Right renal cortex interstitium (tissue), 3 donors: ENCODE data around the gene MSGN1. TPM values are rescaled to one million over a fixed set of nuclear protein-coding genes. Genes with fewer than 3 reads are reported as not detected.

Source experiments
- DNase-seq, 3 donors: peaks; one replicate each; pipeline ENCODE4 v3.0.0-alpha.2; 2013; ENCODE audit warnings: low read depth in 3 of 3, low spot score in 2 of 3
- polyA plus RNA-seq, 3 donors: library from polyadenylated mRNA; unstranded; fragments of 120-200 nt; gene quantifications; one replicate each; pipeline ENCODE4 v1.2.1, GENCODE V29; 2013; ENCODE audit not compliant: insufficient read length in 3 of 3

The MSGN1 gene
- not detected for polyA plus RNA-seq

- DNase-seq = no peak
Measured at GRCh38 chr2:17816396-17817245, at the start of gene MSGN1. Gene MSGN1 (plus strand): TSS chr2:17816460. CDS start chr2:17816519, 59 bp downstream.

GRCh38 chr2:17768894-17769293, 47.4 kb upstream of the MSGN1 start:
- DNase-seq = no peak

- no peak for DNase-seq
Measured at GRCh38 chr2:17771956-17772355, 44.3 kb upstream of the MSGN1 start.

GRCh38 chr2:17772532-17772931, 43.7 kb upstream of the MSGN1 start:
- DNase-seq = no peak

GRCh38 chr2:17780546-17780945, 35.7 kb upstream of the MSGN1 start:
- DNase-seq = no peak

GRCh38 chr2:17781482-17781881, 34.8 kb upstream of the MSGN1 start:
- no peak for DNase-seq

GRCh38 chr2:17786727-17787126, 29.5 kb upstream of the MSGN1 start:
- DNase-seq = no peak

- no peak for DNase-seq
Measured at GRCh38 chr2:17788773-17789172, 27.5 kb upstream of the MSGN1 start.

GRCh38 chr2:17790536-17790935, 25.7 kb upstream of the MSGN1 start:
- no peak for DNase-seq

GRCh38 chr2:17791121-17791816, 25.0 kb upstream of the MSGN1 start:
- DNase-seq = no peak

GRCh38 chr2:17791817-17792130, 24.5 kb upstream of the MSGN1 start:
- no peak for DNase-seq

- DNase-seq = no peak
Measured at GRCh38 chr2:17792515-17792914, 23.7 kb upstream of the MSGN1 start.

GRCh38 chr2:17793296-17793695, 23.0 kb upstream of the MSGN1 start:
- DNase-seq = no peak

- DNase-seq = no peak
Measured at GRCh38 chr2:17793803-17794354, 22.4 kb upstream of the MSGN1 start.

- no peak for DNase-seq
Measured at GRCh38 chr2:17795309-17795708, 21.0 kb upstream of the MSGN1 start.

GRCh38 chr2:17798338-17798737, 17.9 kb upstream of the MSGN1 start:
- DNase-seq = no peak

- no peak for DNase-seq
Measured at GRCh38 chr2:17799301-17800120, 16.7 kb upstream of the MSGN1 start.

- DNase-seq = no peak
Measured at GRCh38 chr2:17800219-17800618, 16.0 kb upstream of the MSGN1 start.

- DNase-seq = no peak
Measured at GRCh38 chr2:17800693-17801458, 15.4 kb upstream of the MSGN1 start.

- DNase-seq = no peak
Measured at GRCh38 chr2:17803497-17803896, 12.8 kb upstream of the MSGN1 start.
